Muscle of leg (tissue), 16 donors: Measurements from ENCODE around the gene HCN4. TPM values are rescaled to one million over a fixed set of nuclear protein-coding genes. Genes with fewer than 3 reads are reported as not detected.
"Not testable (repeated sequence)": the region's sequence is repeated elsewhere in the genome, so short reads cannot be mapped to it uniquely, and the experiment has no call there.

Source experiments
- DNase-seq: peaks from one replicate; pipeline ENCODE4 v3.0.0; 2013
- H3K27ac ChIP-seq: one replicate; pipeline ENCODE4 v1.5.1; 2013; ENCODE audit warnings: mild to moderate bottlenecking, low read length, control low read depth
- H3K27me3 ChIP-seq: one replicate; pipeline ENCODE4 v1.6.1; 2013; ENCODE audit warnings: low read length; ENCODE audit not compliant: control insufficient read depth, insufficient read depth
- H3K36me3 ChIP-seq: one replicate; pipeline ENCODE4 v1.6.1; 2013; ENCODE audit warnings: low read length; ENCODE audit not compliant: control insufficient read depth, insufficient read depth
- H3K4me1 ChIP-seq: one replicate; pipeline ENCODE4 v1.6.1; 2013; ENCODE audit warnings: low read length; ENCODE audit not compliant: control insufficient read depth, insufficient read depth
- H3K4me3 ChIP-seq: one replicate; pipeline ENCODE4 v1.5.1; 2013; ENCODE audit warnings: low read length, control low read depth
- H3K9me3 ChIP-seq: replicated peaks from 2 replicates; pipeline ENCODE4 v1.6.1; 2013; ENCODE audit warnings: low read depth, low read length; ENCODE audit not compliant: control insufficient read depth
- WGBS: methylation state at CpG from one replicate; pipeline ENCODE4 v1.1.5; 2013; ENCODE audit warnings: missing lambda C conversion rate; ENCODE audit not compliant: insufficient coverage; 5-methylcytosine and 5-hydroxymethylcytosine counted together
- long read RNA-seq, 11 donors: transcript quantifications; one replicate each; lab custom pipeline, GENCODE V29; 2026
- polyA plus RNA-seq, 8 donors: library from polyadenylated mRNA; unstranded; fragments of 120-200 nt; gene quantifications; one replicate each; pipeline versions ENCODE4 v1.2.1 to v1.2.3, GENCODE V29; 2013; ENCODE audit warnings: inconsistent platforms in 1 of 8, low replicate concordance in 1 of 8; ENCODE audit not compliant: insufficient read length in 8 of 8, insufficient read depth in 1 of 8
- total RNA-seq: library from RNA; stranded (reverse); fragments of 120-200 nt; gene quantifications from one replicate; pipeline ENCODE4 v1.2.4, GENCODE V29; 2013

The HCN4 gene
- total RNA-seq (not detected), polyA plus RNA-seq (not detected)
- long read RNA-seq, donor 1 = 0 reads
- long read RNA-seq, donor 2 = 0 reads
- long read RNA-seq, donor 3 = 0 reads
- long read RNA-seq, donor 4 = 0 reads
- long read RNA-seq, donor 5 = 0 reads
- long read RNA-seq, donor 6 = 0 reads
- long read RNA-seq, donor 7 = 0 reads
- long read RNA-seq, donor 8 = 0 reads
- long read RNA-seq, donor 9 = 0 reads
- long read RNA-seq, donor 10 = 0 reads
- long read RNA-seq, donor 11 = 0 reads

DNA sequence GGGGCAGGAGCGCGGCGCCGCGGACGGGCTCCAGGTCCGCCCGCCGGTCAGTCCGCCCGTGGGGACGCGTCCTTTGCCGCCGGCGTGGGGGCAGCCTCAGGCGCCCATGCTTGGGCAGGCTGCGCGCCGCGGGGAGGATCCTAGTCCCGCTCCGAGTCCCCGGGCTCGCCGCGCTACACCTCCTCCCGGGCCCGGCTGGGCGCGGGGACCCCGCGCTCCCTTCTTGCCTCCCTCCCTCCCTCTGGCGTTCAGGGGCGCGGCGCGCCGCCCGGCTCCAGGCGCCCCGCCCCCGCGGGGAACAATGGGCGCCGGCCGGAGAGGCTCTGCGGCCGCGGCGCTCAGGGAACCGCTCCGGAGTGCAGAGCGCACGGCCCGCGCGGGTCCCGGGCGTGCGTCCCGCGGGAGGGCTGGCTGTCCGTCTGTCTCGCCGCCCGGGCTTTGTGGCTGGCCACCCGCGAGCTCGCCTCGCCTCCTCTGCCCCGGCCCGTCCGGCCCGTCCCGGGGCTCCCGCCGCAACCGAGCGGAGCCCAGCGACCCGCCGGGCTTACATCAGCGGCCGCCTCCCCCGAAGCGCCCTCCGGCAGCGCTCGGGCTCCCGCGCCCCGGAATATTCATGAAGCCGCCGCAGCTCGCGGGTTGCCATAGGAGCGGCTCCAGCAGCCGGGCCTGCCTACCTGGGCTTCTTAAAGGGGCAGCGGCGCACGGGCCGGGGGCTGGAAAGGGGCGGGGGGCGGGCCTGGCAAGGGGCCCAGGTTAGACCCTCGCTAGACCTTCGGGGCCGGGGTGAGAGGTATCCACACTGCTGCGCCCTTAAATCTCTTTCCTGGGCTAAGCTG is at the start of gene HCN4:
TSS of gene HCN4 (minus strand) at position 658 of the 836 bp plus-strand sequence. CDS start 688 bp downstream, outside the sequence.
- no peaks in the 10 kb centered on the region for H3K9me3 ChIP-seq
- peaks cover 81% of the 10 kb centered on the region for H3K27me3 ChIP-seq
- WGBS = under 1% methylated on average over 109 of the region's 109 CpGs
- peaks cover 7% of the 10 kb centered on the region for H3K4me1 ChIP-seq
- H3K4me3 ChIP-seq = no peak within 1 kb of the TSS
- no peak within 1 kb of the TSS for H3K27ac ChIP-seq
- no peaks in the 10 kb centered on the region for H3K36me3 ChIP-seq
- no peak for DNase-seq

DNA sequence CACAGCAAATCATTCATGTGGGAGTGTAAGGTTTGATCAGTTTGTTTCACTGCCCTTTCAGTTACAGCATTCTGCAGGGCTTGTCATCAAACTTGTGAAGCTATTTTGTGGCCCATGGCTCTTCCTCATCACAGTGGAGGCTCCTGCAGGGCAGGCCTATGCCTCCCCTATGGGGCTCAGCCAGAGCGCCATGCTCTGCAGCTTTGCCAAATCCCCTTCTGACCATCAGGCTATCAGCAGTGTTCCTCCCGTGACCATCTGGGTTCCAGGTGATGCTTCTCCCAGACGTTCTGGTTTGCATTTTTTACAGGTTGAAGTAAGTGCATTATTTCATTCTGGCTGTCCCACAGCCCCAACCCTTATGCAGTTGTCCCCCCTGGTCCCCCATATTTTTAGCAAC is 46.1 kb upstream of the HCN4 start:
- no peaks in the 10 kb centered on the region for H3K4me1 ChIP-seq
- DNase-seq = no peak

GRCh38 chr15:73403171-73403570 is 34.4 kb upstream of the HCN4 start:
- peaks cover 2% of the 10 kb centered on the region for H3K27me3 ChIP-seq
- DNase-seq = no peak

More for the DNA sequence above, 46.1 kb upstream of the HCN4 start:
- no peak overlapping the region for H3K27ac ChIP-seq
- no peak overlapping the region for H3K4me3 ChIP-seq
- no peaks in the 10 kb centered on the region for H3K9me3 ChIP-seq
- 83% methylated on average over 1 of the region's 3 CpGs for WGBS
- H3K27me3 ChIP-seq = no peaks in the 10 kb centered on the region
- H3K36me3 ChIP-seq = no peaks in the 10 kb centered on the region

GRCh38 chr15:73400222-73400621 is 31.5 kb upstream of the HCN4 start:
- H3K27me3 ChIP-seq, H3K4me3 ChIP-seq, H3K36me3 ChIP-seq, H3K27ac ChIP-seq, H3K4me1 ChIP-seq, H3K9me3 ChIP-seq, DNase-seq: not testable (repeated sequence)
- WGBS = 68% methylated on average over 2 of the region's 6 CpGs

More at GRCh38 chr15:73403171-73403570, 34.4 kb upstream of the HCN4 start:
- Histone ChIP-seq H3K36me3 (no peaks in the 10 kb centered on the region), H3K4me1 (no peaks in the 10 kb centered on the region), H3K27ac (no peak overlapping the region), H3K4me3 (no peak overlapping the region), H3K9me3 (no peaks in the 10 kb centered on the region)

DNA sequence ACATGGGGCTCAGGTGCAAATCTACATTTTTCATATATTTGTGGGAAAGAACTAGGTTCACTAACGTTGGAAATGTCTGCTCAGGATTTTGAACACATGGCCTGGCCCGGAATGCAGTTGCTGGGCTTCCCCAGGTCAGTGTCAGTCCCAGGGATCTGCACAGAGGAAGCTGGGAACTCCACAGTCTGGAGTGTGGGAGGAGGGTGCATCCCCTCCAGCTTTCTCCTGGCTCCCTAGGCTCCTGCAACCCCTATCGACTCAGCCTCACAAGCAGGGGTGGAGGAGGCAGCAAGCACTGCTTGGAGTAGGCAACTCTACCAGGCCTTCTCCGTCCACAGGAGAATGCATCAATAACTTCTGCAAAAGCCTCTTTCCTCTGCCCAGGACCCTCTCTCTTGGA is 30.1 kb upstream of the HCN4 start:
- 85% methylated on average over 2 of the region's 4 CpGs for WGBS
- Histone ChIP-seq H3K27me3 (peaks cover 2% of the 10 kb centered on the region), H3K36me3 (no peaks in the 10 kb centered on the region), H3K27ac (no peak overlapping the region), H3K9me3 (no peaks in the 10 kb centered on the region), H3K4me1 (peaks cover 11% of the 10 kb centered on the region), H3K4me3 (no peak overlapping the region)
- no peak for DNase-seq

DNA sequence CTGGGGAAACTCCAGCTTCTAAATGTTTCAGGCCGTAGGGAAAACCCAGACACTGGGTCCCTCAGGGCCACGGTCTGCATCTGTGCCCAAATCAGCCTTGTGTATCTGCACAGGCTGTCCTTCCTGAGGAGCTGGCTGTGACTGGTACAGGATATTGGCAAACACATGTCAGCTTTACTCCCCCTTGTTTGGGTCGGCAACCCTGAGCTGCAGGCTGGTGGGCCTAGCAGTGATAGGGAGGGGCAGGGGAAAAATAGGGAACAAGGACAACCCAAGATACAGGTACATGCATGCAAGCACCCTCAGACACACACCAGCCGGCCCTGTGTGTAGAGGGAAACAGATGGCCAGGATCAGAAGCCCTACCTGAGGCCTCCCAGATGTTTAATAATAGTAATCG is 28.7 kb upstream of the HCN4 start:
- no peak for DNase-seq
- no peaks in the 10 kb centered on the region for H3K9me3 ChIP-seq
- H3K4me1 ChIP-seq = peaks cover 12% of the 10 kb centered on the region
- no peaks in the 10 kb centered on the region for H3K36me3 ChIP-seq
- no peak overlapping the region for H3K27ac ChIP-seq
- no peaks in the 10 kb centered on the region for H3K27me3 ChIP-seq
- H3K4me3 ChIP-seq = no peak overlapping the region
- WGBS = 55% methylated on average over 2 of the region's 5 CpGs

GRCh38 chr15:73395671-73396070 is 26.9 kb upstream of the HCN4 start:
- no peak overlapping the region for H3K4me3 ChIP-seq
- H3K4me1 ChIP-seq = peaks cover 12% of the 10 kb centered on the region
- DNase-seq = no peak

GRCh38 chr15:73394782-73395181 is 26.0 kb upstream of the HCN4 start:
- H3K36me3 ChIP-seq = no peaks in the 10 kb centered on the region
- H3K4me1 ChIP-seq = peaks cover 12% of the 10 kb centered on the region
- H3K27ac ChIP-seq = no peak overlapping the region
- H3K27me3 ChIP-seq = no peaks in the 10 kb centered on the region
- no peaks in the 10 kb centered on the region for H3K9me3 ChIP-seq
- H3K4me3 ChIP-seq = no peak overlapping the region
- peak; percentile 23 for DNase-seq

More at GRCh38 chr15:73395671-73396070, 26.9 kb upstream of the HCN4 start:
- H3K27ac ChIP-seq = no peak overlapping the region
- WGBS = 66% methylated on average over 2 of the region's 2 CpGs
- H3K36me3 ChIP-seq = no peaks in the 10 kb centered on the region
- H3K9me3 ChIP-seq = no peaks in the 10 kb centered on the region
- H3K27me3 ChIP-seq = no peaks in the 10 kb centered on the region

- no peaks in the 10 kb centered on the region for H3K27me3 ChIP-seq
- no peak for DNase-seq
- no peak overlapping the region for H3K4me3 ChIP-seq
- WGBS = no CpG with 5 or more reads among the region's 2 CpGs
- no peaks in the 10 kb centered on the region for H3K9me3 ChIP-seq
- H3K36me3 ChIP-seq = no peaks in the 10 kb centered on the region
- H3K27ac ChIP-seq = no peak overlapping the region
- H3K4me1 ChIP-seq = peaks cover 12% of the 10 kb centered on the region
Observed at GRCh38 chr15:73393336-73393735, 24.6 kb upstream of the HCN4 start.

DNA sequence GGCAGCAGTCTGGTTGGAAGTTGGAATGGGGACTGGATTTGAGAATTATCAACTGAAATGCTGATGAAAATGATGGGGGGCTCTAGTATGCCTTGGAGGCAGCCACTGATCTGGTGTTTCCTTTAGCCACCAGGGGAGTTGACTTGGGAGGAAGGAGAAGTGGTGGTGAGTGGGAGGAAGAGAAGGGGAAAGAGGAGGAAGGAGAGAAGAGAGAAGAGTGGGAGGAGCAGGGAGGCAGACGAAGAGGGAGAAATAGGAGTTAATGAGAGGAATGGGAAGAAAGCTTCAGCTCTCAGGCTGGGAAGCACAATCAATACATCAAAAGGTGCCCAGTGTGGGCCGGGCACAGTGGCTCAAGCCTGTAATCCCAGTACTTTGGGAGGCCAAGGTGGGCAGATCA is 23.3 kb upstream of the HCN4 start:
- peaks cover 4% of the 10 kb centered on the region for H3K27me3 ChIP-seq
- no peaks in the 10 kb centered on the region for H3K36me3 ChIP-seq
- WGBS = 75% methylated on average over 1 of the region's 2 CpGs
- no peak overlapping the region for H3K4me3 ChIP-seq
- H3K9me3 ChIP-seq = no peaks in the 10 kb centered on the region
- peaks cover 12% of the 10 kb centered on the region for H3K4me1 ChIP-seq
- no peak overlapping the region for H3K27ac ChIP-seq
- no peak for DNase-seq
